ENCODE data around the gene PRR15.

DNA sequence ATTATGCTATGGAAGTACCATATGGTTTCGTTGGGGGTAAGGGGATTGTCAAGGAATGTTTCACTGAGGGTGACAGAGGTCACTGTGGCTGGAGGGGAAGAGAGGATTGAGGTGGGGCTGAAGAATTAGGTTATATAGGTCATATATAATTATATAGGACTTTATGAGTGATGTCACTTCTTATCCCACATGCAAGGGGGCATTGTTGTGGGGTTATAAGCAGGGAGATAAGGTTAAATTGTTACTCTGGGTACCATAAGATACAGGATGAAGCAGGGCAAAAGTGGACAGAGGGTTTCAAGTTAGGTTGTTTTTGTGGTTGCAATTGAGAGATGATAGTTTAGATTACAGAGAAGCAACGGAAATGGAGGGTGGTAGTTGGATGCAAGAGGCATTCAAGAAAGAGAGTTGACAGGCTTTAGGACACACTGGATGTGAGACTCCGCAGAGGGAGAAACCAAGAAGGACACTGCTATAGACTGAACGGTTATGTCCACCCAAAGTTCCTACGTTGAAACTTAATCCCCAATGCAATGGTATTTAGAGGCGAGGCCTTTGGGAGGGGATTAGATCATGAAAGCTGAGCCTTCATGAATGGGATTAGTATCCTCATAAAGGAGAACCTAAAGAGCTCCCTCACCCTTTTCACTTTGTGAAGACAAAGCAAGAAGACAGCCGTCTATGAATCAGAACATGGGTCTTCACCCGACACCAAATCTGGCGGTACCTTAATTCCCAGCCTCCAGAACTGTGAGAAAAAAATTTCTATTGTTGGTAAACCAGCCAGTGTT is 7.0 kb upstream of the PRR15 start:
- TF ChIP-seq CTCF (IDR thresholded peaks at IDR 0.05) (no peak), EZH2 (IDR thresholded peaks at IDR 0.05; ENCODE audit: borderline replicate concordance, insufficient read depth, low read depth, low read length, poor library complexity, severe bottlenecking) (no peak)
